HG02852 (cell line): ENCODE data around the gene GCN1.
A peak's percentile ranks its signal among the peaks of the same experiment; 100 is the strongest.
"Not testable (repeated sequence)": the region's sequence is repeated elsewhere in the genome, so short reads cannot be mapped to it uniquely, and the experiment has no call there.

ENCODE experiments used
- ATAC-seq: cut with Tn5 transposase; IDR thresholded peaks from one replicate; pipeline ENCODE4 v1.9.1; 2021; ENCODE audit warnings: mild to moderate bottlenecking, moderate library complexity; ENCODE audit not compliant: unreplicated experiment

The GCN1 gene

DNA sequence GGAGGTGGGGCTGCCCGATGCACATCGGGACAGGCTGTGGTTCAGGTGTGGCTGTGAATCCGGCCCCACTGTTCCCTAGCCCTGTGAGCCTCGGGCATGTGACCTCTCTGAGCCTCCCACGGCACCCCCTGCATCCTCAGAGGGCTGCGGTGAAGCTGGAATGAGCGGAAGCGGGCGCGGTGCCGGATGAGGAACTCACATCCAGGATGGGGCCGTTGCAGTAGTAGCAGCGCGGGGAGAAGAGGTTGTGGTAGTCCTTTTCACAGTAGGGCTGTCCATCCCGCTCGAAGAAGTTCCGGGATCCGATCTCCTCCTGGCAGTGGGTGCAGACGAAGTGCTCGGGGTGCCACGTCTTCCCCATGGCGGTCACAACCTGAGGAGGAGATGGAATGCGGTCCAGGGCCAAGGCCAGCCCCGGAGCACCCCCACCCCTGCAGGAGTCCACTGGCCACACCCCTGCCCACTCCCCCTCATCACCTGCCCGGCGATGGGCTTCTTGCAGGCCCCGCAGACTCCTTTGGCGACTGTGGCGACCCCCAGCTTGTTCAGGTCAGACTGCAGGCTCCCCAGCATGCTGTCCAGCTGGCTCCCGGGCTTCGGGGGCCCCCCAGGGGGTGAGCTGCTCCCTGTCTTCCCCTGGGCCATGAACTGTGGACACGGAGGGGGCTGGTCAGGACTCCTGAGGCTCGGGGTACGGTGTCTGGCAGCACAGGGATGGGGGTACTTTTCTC, 20.3 kb upstream of the GCN1 start:
- ATAC-seq = no peak

DNA sequence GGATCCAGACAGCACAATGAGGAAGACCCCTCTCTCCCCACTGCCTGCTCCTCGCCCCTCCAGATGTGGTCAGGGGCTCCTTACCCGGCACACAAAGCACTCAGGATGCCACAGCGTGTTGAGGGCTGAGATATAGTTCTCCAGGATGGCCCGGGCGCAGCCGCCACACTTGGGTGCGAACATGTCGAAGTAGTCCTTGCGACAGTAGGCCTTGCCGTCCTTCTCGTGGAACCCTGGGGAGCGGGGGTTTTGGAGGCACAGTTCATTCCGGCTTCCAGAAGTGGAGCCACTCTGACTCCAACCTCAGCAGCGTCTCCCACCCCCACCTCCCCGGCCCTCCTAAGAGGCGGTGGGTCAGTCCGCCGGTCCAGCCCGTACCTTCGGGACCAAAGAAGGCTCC, 19.2 kb upstream of the GCN1 start:
- ATAC-seq = no peak

DNA sequence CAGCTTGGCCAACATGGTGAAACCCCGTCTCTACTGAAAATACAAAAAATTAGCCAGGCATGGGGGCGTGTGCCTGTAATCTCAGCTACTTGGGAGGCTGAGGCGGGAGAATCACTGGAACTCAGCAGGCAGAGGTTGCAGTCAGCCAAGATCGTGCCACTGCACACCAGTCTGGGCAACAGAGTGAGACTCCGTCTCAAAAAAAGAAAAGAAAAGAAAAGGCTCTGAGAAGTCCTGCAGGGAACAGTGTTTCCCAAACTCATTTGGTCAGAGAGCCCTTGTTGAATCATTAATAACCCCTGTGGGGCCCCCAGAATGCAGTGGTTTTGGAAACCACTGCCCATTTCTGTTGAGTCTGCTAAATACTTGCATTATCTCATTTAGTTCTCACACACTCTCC, 18.7 kb upstream of the GCN1 start:
- ATAC-seq = not testable (repeated sequence)

DNA sequence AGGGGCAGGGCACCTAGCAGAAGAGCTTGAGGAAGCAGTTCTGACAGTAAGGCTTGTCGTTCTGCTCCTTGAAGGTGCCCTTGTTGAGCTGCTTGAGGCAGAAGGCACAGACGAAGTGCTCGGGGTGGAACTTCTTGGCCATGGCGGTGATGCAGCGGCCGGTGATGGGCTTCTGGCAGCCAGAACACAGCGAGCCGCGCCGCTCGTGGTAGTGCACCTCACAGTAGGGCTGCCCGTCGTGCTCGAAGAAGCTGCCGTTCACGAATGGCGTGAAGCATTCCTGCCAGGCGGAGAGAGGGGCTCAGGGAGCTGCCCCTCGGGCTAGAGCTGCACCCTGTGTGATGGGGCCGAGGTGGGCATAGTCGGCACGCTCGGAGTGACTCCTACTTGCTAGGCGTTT, 17.8 kb upstream of the GCN1 start:
- no peak for ATAC-seq

DNA sequence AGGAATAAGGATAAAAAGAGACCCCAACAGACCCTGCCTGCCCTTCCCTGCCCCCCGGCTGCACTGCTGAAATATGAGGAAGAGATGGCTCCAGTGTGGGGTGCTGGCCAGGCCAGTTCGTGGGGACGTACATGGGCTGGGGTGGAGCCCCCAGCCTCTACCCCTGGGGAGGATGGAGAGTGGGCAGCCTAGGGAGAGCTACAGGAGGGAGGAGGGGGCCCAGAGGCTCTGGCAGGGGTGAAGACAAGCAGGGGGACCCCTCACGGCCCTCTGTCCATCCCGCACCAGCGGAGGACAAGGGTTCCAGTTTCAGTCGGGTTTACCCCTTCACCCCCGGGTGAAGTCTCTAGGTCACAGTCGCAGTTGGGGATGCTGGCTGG, 17.4 kb upstream of the GCN1 start:
- no peak for ATAC-seq

DNA sequence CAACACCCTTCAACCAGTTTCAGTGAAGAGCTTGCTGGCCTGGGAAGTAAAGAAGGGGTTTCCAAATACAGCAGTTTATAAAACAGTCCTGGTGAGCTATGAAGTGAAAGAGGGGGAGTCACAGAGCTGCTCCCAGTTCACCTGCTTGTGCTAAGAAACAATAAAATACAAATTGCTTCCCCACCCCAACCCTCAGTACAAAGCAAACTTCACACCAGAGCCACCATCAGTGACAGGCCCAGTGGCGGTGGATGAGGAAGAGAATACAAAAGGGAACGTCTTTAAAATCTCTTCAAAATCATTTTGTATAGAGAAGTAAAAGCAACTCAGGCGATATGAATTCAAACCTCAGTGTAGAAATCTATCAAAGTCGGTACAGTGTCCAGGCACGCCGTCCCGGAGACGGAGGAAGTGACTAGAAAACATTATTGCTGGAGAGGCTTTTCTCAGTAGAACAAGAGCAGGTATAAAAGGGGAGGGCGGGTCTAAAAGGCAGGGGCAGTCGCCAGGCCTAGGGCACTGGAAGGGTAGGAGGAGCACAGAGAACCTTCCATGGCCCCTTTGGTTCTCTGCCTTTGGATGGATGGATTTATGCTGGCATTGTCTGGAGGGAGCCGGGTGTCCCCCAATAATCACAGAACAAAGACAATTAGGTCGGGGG, 16.9 kb upstream of the GCN1 start:
- no peak for ATAC-seq

DNA sequence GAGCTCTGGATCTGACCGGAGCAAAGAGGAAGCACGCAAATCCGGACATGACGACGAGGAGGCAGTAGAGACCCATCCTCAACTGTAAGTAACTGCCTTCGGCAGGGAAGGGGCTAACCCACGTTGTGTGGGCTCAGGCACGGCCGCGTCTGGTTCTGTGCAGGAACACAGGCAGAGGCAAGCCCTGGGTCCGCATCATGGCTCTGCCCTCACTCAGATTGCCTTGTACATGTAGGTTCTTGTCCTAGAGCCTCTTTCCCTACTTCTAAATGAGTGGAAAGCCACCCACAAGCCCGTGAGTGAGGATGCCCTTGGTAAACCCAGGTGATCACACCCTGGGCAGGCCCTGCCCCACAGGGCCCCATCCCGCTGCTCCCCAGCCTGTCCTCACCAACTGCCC, 15.3 kb upstream of the GCN1 start:
- ATAC-seq = no peak

DNA sequence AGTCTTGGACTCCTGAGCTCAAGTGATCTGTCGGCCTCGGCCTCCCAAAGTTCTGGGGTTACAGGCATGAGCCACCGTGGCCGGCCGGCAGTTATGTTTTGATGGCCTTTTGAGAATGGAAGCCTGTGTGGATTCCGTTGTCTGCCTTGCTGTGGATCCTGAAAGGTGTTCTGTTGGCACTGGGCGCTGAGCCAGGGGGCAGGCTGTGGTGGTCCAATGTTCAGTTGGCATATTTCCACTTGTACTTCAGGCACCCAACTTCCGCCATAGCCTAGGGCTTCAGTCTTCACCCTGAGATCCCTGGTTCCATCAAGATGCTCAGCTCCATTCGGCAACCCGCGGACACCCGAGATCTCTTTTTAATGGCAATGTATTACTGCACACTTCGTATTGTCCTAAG, 12.7 kb upstream of the GCN1 start:
- ATAC-seq = no peak

DNA sequence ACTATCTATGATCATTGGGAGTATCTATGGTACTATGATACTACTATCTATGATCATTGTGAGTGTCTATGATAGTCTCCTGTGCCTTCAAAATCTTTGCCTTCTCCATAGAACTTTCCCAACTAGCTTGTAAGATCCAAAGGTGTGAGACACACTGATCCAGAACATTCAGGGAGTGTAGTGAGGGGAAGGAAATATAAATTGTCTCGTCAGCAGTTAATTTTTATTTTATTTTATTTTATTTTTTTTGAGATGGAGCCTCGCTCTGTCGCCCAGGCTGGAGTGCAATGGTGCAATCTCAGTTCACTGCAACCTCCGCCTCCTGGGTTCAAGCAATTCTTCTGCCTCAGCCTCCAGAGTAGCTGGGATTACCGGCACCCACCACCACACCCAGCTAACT, 12.3 kb upstream of the GCN1 start:
- not testable (repeated sequence) for ATAC-seq

DNA sequence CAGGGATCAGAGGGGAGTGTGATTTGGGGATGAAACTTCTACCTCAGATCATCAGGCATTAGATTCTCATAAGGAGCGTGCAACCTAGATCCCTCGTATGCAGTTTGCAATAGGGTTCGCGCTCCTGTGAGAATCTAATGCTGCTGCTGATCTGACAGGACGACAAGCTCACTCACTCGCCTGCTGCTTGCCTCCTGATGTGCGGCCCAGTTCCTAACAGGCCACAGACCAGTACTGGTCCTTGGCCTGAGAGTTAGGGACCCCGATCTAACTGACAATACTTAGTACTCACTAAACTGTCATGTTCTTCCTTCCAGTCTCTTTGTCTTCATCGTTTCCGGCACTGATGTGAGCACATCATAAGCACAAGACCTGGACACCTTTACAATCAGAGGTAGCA, 11.7 kb upstream of the GCN1 start:
- no peak for ATAC-seq

DNA sequence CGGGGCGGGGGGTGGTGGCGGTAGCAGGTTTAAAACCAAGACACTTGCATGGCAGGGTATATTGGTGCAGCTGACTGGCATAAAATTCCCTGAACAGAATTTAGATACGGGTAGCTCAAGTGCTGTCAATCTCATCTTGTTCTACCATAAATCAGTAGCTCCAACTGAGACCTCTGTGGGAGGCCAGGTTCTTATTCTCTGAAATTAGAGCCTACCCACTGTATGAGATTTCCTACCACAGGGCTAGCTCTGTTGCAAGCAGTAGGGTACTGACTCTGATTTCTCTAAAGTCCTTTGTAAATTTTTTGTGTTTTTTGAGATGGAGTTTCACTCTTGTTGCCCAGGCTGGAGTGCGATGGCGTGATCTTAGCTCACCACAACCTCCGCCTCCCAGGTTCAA, 9.7 kb upstream of the GCN1 start:
- no peak for ATAC-seq

DNA sequence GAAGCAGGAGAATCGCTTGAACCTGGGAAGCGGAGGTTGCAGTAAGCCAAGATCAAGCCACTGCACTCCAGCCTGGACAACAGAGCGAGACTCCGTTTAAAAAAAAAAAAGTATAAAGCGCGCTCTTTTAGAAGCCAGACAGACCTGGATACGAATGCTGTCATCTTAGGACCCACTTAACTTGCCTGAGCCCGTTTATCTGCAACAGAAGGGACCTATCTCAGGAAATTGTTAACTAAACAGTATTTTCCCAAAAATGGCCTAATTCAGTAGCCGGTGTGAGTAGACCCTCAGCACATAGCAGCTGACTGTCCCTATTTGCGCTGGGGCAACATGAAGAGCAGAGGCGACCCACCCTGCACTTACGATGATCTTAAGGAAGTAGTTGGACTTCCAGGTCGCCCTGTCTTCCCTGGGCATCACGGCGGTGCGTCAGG, 5.9 kb upstream of the GCN1 start:
- no peak for ATAC-seq

DNA sequence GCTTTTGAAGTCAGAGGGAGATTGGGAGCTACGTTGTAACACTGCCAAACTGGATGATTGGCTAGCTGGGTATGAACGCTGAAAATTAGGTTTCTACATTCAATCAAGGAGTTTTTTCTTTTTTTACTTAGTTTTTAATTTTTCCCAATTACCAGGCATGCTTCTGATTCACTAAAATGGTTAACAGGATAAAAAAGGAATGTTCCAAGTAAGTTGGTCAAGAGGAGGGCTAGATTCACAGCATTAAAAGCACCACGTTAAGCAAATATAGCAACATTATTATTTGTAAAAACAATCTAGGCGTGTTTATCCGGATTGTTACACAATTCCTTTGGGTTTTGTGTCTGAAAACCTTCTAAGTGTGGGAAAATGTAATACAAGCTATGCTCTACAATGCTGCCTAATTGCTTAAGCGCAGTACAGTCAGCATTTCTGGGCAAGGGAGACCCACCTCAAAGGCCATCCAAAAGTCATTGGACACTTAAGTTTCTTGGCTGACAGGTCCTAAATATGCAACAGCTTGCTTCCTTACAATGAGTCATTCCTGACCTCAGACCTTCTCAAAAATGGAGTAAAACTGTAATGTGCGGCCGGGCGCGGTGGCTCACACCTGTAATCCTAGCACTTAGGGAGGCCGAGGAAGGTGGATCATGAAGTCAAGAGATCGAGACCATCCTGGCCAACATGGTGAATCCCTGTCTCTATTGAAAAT, 5.2 kb upstream of the GCN1 start:
- ATAC-seq = no peak

DNA sequence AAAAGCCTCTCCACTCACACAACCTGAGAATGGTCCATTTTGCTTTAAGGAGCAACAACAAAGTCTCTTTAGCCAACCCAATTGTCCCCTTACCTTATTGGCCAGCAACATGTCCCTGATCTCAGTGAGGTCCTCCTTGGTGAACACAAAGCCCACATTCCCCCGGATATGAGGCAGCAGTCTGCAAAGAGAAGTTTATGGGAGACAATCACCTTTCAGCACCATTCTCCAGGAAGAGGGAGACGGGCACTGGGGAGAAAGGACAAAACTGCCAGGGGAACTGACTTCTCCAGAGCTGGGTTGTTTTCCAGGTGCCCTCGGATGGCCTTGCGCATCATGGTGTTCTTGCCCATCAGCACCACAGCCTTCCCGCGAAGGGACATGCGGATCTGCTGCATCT, 4.5 kb upstream of the GCN1 start:
- ATAC-seq = no peak

DNA sequence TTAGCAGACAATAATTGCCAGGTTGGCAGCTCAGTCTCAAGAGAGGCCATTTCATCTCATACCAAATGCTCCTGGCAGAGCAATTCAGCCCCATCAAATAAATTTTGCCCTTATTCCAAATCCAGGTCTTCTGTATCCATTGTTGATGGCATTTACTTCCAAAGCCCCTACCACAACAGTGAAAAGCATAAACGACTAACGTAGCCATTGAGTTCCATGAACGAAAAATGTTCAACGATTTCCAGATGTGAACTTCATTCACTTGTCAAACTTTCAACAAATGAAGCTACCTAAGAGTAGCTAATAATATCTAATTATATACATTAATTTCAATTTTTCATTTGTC, 3.0 kb upstream of the GCN1 start:
- ATAC-seq = no peak

DNA sequence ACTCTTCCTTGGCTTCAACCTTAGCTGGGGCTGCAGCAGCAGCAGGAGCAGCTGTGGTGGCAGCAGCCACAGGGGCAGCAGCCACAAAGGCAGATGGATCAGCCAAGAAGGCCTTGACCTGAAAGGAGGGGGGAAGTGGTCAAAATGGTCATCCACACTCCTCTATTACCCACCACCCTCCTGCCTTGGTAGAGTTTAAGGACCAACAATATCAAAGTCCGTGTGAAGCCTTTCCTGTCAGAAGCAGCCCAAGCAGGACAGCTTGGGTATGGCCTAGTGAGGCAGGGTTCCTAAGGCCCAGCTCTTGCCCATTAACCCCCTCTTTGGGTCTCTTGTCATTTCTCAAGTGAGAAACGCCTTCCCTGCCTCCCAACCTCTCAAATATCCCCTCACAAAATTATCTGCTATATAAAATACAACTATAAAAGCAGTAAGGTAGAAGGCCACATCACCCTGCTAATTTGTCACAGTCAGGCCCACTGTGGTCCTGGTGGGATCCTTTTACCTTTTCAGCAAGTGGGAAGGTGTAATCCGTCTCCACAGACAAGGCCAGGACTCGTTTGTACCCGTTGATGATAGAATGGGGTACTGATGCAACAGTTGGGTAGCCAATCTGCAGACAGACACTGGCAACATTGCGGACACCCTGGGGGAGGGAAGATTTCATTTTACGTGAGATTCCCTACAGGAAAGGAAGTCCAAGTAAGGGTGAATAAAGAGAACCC, 2.5 kb upstream of the GCN1 start:
- not testable (repeated sequence) for ATAC-seq

DNA sequence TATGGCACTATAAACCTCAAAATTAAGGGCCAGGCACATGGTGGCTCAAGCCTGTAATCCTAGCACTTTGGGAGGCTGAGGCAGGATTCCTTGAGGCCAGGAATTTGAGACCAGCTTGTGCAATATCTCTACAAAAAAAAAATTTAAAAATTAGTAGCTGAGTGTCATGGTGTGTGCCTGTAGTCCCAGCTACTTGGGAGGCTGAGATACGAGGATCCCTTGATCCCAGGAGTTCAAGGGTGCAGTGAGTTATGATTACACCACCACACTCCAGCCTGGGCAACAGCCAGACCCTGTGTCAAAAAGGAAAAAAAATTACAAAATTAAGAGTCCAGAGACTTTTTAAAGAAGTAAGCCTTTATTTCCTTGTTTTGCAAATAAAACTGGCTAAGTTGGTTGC, 1.8 kb upstream of the GCN1 start:
- no peak for ATAC-seq

DNA sequence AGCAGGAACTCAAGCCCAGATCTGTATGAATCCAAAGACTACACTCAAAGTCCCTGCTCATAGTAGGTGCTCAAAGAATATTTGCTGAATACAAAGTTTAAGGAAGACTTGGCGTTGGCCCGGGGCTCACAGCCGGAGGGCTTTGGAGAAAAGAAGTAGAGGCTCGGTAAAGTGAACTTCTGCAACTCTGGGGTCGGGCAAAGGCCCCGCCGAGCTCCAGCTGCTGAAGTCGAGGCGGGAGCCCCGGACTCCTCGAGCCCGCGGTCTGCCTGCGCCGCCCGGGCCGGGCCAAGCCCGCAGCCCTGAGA, 335 bp downstream of the GCN1 start:
- peak; percentile 34 for ATAC-seq

DNA sequence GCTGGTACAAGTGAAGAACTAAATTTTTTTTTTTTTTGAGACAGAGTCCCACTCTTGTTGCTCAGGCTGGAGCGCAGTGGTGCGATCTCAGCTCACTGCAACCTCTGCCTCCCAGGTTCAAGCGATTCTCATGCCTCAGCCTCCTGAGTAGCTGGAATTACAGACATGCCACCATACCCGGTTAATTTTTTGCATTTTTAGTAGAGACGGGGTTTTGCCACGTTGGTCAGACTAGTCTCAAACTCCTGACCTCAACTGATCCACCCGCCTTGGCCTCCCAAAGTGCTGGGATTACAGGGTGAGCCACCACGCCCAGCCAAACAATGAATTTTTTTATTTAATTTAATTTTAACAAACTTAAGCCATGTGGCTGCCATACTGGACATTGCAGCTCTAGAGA, 1.2 kb downstream of the GCN1 start:
- ATAC-seq = not testable (repeated sequence)

DNA sequence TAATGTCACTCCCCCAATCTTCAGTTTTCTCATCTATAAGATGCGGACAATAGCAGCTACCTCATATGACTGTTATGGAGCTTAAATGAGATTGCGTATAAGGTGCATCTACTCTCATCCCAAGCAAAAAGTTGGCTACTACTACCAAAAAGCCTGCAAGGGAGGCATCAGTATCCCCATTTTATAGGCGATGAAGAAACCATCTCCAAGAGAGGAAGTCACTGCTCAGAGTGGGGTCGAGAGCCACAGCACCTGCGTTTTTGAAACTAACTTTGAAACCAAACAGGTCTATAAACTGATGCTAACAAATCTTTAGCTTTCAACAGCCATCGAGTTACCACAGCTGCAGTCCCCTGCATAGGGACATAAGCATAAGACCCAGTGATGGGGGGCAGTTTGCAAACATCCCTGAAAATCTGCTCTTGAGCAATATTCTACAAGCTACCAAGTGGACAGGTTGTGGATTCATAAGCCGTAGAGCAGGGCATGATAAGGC, 3.5 kb downstream of the GCN1 start:
- ATAC-seq = no peak

DNA sequence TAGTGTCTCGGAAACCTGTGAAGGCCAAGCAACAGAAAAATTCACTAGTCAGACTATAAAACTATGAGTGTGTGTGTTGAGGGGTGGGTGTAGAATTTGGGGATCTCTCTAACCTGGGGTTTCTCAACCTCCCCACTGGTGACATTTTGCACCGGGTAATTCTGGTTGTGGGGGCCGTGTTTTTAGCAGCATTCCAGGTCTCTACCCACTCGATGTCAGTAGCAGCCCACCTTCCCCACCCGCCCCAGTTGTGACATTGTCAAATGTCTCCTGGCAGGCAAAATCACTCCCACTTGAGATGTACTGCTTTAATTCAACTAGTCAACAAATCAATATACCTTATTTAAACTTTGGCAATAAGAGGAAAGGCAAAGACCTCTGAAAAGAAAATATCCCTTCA, 4.1 kb downstream of the GCN1 start:
- ATAC-seq = no peak

DNA sequence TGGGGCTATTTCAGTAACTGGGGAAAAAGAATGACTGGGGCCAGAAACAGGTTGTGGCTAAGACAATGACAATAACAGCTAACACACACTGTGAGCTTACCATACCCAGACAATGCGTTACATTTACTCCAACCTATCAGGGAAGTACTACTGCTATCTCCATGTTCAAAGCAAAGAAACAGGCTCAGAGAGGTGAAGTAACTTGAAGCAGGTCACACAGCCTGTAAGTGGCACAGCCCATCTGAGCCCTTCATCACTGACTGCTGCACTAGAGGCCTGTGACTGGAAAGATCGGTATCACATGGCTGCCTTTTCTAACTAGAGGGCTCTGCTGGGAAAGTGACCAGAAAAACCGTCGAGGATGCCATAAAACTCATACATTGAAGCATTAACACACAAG, 7.9 kb downstream of the GCN1 start:
- no peak for ATAC-seq
